GM21390 (cell line): Measurements from ENCODE around the gene HEBP2.
"Not testable (repeated sequence)": the region's sequence is repeated elsewhere in the genome, so short reads cannot be mapped to it uniquely, and the experiment has no call there.

Source experiments
- ATAC-seq: cut with Tn5 transposase; IDR thresholded peaks from one replicate; pipeline ENCODE4 v1.9.1; 2021; ENCODE audit not compliant: unreplicated experiment

The HEBP2 gene

GRCh38 chr6:138403801-138404665 lies at the start of gene HEBP2:
TSS of gene HEBP2 (plus strand) at chr6:138404223. CDS start at chr6:138404496, 273 bp downstream.
- ATAC-seq: peak; percentile 88

- no peak for ATAC-seq
These were observed 46.1 kb upstream of the HEBP2 start for GRCh38 chr6:138357928-138358327.

GRCh38 chr6:138368684-138369083 lies 35.3 kb upstream of the HEBP2 start:
- ATAC-seq: not testable (repeated sequence)

- ATAC-seq: no peak
These were observed 33.2 kb upstream of the HEBP2 start for GRCh38 chr6:138370631-138371451.

- ATAC-seq: no peak
These were observed 32.6 kb upstream of the HEBP2 start for GRCh38 chr6:138371452-138371711.

- no peak for ATAC-seq
These were observed 32.3 kb upstream of the HEBP2 start for GRCh38 chr6:138371720-138372119.

- ATAC-seq: no peak
These were observed 31.1 kb upstream of the HEBP2 start for GRCh38 chr6:138372711-138373463.

GRCh38 chr6:138374230-138374629 lies 29.8 kb upstream of the HEBP2 start:
- ATAC-seq: no peak

- no peak for ATAC-seq
These were observed 29.2 kb upstream of the HEBP2 start for GRCh38 chr6:138374815-138375214.

- no peak for ATAC-seq
These were observed 27.0 kb upstream of the HEBP2 start for GRCh38 chr6:138377042-138377441.

GRCh38 chr6:138377844-138378243 lies 26.2 kb upstream of the HEBP2 start, which contains the start of gene SMIM28:
TSS of gene SMIM28 (plus strand) at chr6:138377905. CDS start at chr6:138378073, 168 bp downstream.
- ATAC-seq: no peak

GRCh38 chr6:138378463-138378862 lies 25.6 kb upstream of the HEBP2 start:
- no peak for ATAC-seq

- ATAC-seq: no peak
These were observed 21.3 kb upstream of the HEBP2 start for GRCh38 chr6:138382498-138383265.

GRCh38 chr6:138383776-138384175 lies 20.2 kb upstream of the HEBP2 start:
- no peak for ATAC-seq

- no peak for ATAC-seq
These were observed 17.1 kb upstream of the HEBP2 start for GRCh38 chr6:138386897-138387296.

GRCh38 chr6:138387577-138388368 lies 16.2 kb upstream of the HEBP2 start:
- no peak for ATAC-seq

- ATAC-seq: no peak
These were observed 14.5 kb upstream of the HEBP2 start for GRCh38 chr6:138389551-138389950.

- ATAC-seq: no peak
These were observed 9.9 kb upstream of the HEBP2 start for GRCh38 chr6:138393871-138394783.

GRCh38 chr6:138396709-138397108 lies 7.3 kb upstream of the HEBP2 start:
- no peak for ATAC-seq
